Measurements from ENCODE around the gene NARF. TPM values are rescaled to one million over a fixed set of nuclear protein-coding genes. Genes with fewer than 3 reads are reported as not detected.
A peak's percentile ranks its signal among the peaks of the same experiment; 100 is the strongest.

Gene NARF
- total RNA-seq, 1 donor: 21.6 TPM

GRCh38 chr17:82419540-82419939 lies 39.0 kb upstream of the NARF start:
- peak; percentile 41 for DNase-seq (ENCODE audit: low read depth)

GRCh38 chr17:82424001-82424862 lies 34.3 kb upstream of the NARF start:
- DNase-seq (ENCODE audit: low read depth): peak; percentile 60
- peak; percentile 81 for TF ChIP-seq CTCF (IDR thresholded peaks at IDR 0.05; ENCODE audit: insufficient read depth, low read depth, low read length)
- H3K4me3 ChIP-seq (ENCODE audit: low read depth, low read length): peak overlapping the region; percentile 12

More at GRCh38 chr17:82419540-82419939, 39.0 kb upstream of the NARF start:
- peak overlapping the region; percentile 85 for H3K4me3 ChIP-seq (ENCODE audit: low read depth, low read length)
- no peak for TF ChIP-seq CTCF (IDR thresholded peaks at IDR 0.05; ENCODE audit: insufficient read depth, low read depth, low read length)

- no peak for TF ChIP-seq CTCF (IDR thresholded peaks at IDR 0.05; ENCODE audit: insufficient read depth, low read depth, low read length)
- DNase-seq (ENCODE audit: low read depth): no peak
- no peak overlapping the region for H3K4me3 ChIP-seq (ENCODE audit: low read depth, low read length)
These were observed 33.7 kb upstream of the NARF start for GRCh38 chr17:82424863-82425159.

- H3K4me3 ChIP-seq (ENCODE audit: low read depth, low read length): no peak overlapping the region
- no peak for TF ChIP-seq CTCF (IDR thresholded peaks at IDR 0.05; ENCODE audit: insufficient read depth, low read depth, low read length)
- DNase-seq (ENCODE audit: low read depth): no peak
These were observed 30.0 kb upstream of the NARF start for GRCh38 chr17:82428546-82428945.

DNA sequence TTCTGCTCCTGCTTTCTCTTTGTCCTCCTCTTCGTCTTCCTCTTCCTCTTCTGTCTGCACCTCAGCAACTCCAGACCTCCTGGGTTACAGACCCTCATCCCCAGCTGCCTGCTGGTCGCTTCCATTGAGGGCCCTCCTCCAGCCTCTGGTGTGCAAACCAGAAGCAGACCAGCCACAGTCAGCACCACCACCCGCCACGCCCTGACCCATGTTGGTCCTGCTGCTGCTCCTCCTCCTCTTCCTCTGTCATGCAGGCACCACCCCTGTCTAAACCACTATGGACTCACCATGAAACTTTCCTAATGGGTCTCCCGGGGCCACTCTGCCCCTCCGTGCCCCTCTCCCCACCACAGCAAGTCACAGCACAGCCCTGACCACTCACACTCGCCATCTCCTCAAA lies 28.7 kb upstream of the NARF start:
- no peak for DNase-seq (ENCODE audit: low read depth)
- TF ChIP-seq CTCF (IDR thresholded peaks at IDR 0.05; ENCODE audit: insufficient read depth, low read depth, low read length): no peak
- no peak overlapping the region for H3K4me3 ChIP-seq (ENCODE audit: low read depth, low read length)

- no peak overlapping the region for H3K4me3 ChIP-seq (ENCODE audit: low read depth, low read length)
- DNase-seq (ENCODE audit: low read depth): no peak
- TF ChIP-seq CTCF (IDR thresholded peaks at IDR 0.05; ENCODE audit: insufficient read depth, low read depth, low read length): no peak
These were observed 26.5 kb upstream of the NARF start for GRCh38 chr17:82432017-82432416.

Measured in fibroblast of villous mesenchyme (primary cell).